DMS53 (cell line): ENCODE results near the gene VIPR2.

Source experiments
- DNase-seq: peaks from one replicate; lab custom pipeline; 2025; lab: John Stamatoyannopoulos, UW

Gene VIPR2

GRCh38 chr7:159119851-159120539, 24.7 kb downstream of the VIPR2 start:
- DNase-seq = no peak

DNA sequence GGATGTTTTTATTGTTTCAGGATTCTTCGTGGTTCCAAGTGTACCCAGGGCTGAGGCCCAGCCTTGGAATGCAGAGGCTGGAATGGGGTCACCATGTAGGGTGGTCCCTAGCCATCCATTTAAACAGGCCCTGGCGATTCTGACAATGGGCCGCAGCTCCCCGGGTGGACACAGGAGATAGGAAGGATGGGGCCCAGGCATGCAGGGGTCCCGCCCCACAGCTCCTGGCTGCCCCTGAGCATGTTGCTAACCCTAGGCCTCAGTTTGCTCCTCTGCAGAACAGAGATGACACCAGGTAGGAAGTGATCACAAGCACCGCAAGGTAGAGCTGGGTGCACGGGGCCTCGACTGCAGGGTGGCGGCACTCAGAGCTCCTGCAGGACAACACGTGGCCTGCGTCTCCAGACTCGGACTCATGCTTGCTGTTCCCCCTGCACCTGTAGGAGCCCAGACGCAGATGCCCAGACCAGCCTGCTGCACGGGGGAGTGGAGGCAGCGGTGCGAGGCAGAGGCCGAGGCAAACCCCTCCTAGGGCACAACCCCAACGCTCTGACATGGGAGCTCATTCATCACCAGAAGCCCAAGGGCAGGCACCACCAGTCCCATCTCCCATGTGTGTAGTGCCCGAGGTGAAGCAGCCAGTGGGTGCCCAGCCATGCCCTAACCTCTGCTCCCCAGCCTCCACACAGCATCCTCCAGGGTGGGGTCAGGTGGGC, 25.5 kb downstream of the VIPR2 start:
- no peak for DNase-seq

DNA sequence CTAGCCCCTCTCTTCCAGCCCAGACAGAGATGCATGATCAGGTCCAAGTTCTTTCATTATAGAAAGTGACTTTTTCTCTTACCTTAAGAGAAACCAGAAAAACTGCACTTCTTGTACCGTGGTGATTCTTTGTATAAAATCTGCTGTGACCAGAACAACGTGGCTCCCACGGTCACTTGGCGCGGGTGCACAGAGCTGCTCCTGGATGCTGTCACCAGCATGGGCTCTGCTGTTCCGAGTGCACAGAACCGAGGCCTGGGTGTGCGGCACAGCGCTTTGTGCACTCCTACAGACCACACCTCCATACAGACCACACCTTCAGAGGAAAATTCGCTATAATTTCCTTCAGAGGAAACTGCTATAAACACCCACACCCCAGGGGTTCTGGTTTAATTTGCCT, 26.0 kb downstream of the VIPR2 start:
- no peak for DNase-seq

- DNase-seq = no peak
Observed at GRCh38 chr7:159118197-159118595, 26.5 kb downstream of the VIPR2 start.

DNA sequence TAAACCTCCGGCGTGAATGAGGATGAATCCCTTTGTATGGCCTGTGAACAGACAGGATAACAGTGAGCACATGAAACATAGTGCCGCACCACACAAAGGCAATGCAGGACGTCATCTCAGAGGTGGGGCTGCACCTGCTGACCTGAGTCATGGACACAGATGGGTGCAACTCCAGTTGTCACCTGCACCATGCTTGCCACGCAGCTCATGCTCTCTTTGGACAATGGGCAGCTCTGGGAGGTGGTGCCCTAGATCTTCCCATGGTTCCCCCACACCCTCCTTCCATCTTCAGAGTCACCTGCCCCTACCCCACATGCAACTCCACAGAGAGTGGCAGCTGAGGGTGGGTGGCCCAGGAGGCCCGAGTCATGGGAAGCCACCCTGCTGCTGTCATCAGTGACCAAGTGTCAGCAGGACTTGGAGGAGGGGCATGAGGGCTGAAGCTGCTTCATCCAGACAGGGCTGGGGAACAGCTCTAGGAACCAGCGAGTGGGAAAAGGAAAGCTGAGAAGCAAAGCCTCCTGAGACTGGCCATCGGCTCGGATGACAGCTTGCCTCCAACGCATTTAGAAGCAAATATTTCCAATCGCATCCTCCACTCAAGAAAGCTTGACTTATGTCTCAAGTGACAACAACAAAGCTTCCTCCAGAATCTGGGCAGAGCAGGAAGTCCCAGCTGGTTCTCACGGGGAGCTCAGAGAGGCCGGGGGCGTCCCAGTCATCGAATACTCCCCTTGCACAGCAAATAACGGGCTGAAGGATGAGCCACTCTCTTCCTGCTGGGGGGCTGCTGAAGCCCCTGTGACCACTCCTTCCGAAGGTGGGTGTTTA, 27.1 kb downstream of the VIPR2 start:
- peak; percentile 81 for DNase-seq

GRCh38 chr7:159116581-159117339, 27.9 kb downstream of the VIPR2 start:
- DNase-seq = no peak

DNA sequence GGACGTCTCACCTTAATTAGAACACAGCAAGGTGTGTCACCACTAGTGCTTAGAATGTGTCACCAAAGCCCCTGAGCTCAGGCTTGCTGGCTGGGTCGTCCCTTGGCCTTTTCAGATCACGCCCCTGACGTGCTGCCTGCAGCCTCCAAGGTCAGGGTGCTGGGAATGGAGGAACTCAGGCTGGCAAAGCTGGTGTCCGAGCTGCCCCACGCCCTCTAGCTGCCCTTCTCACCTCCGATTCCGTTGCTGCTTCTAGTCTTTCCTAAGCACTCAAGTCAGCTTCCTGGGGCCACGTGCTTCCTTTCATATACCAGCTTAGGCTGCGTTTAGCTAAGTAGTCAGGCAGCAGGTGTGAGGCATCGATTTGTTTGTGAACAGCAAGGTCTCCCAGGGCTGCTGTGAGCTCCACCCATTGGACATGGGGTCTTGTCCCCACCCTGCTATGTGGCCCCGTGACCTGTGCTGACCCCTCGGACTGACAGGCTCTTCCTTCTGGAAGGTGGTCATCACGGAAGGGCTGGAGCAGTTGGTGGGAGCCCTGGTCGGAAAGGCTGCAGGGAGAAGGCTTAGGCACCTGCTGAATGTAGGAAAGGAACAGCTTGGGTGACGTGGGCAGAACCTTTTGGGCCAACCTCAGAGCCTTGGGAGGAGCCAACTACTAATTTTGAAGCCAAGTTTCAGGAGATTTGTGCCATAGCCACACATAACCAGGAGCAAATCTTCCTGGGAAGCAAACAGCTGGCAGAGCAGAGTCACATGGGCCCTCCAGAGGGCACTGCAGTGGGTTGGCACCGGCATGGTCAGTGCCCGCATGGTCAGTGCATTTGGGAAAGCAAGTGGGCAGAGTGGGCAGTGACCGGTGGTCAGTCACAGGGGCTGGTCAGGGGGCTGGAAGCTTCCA, 28.8 kb downstream of the VIPR2 start:
- peak; percentile 47 for DNase-seq

DNA sequence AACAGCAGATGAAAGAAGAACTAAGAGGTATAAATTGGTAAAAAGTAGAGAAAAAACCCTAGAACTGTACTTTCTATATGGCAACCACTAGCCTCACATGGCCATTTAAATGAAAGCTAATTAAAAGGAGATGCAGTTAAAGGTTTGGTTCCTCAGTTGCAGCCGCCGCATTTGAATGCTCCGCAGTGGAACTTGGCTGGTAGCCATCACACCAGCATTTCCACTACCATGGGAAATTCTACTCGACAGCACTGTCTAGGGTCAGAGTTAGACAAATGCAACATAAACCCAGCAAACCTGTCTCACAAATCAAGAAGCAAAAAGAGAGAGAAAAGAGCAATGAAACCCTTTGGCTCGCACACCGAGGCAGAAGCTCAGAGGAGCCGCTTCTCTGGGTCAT, 29.7 kb downstream of the VIPR2 start:
- DNase-seq = no peak

- DNase-seq = no peak
Observed at GRCh38 chr7:159114096-159114495, 30.6 kb downstream of the VIPR2 start.

GRCh38 chr7:159113056-159113455, 31.6 kb downstream of the VIPR2 start:
- DNase-seq = no peak

DNA sequence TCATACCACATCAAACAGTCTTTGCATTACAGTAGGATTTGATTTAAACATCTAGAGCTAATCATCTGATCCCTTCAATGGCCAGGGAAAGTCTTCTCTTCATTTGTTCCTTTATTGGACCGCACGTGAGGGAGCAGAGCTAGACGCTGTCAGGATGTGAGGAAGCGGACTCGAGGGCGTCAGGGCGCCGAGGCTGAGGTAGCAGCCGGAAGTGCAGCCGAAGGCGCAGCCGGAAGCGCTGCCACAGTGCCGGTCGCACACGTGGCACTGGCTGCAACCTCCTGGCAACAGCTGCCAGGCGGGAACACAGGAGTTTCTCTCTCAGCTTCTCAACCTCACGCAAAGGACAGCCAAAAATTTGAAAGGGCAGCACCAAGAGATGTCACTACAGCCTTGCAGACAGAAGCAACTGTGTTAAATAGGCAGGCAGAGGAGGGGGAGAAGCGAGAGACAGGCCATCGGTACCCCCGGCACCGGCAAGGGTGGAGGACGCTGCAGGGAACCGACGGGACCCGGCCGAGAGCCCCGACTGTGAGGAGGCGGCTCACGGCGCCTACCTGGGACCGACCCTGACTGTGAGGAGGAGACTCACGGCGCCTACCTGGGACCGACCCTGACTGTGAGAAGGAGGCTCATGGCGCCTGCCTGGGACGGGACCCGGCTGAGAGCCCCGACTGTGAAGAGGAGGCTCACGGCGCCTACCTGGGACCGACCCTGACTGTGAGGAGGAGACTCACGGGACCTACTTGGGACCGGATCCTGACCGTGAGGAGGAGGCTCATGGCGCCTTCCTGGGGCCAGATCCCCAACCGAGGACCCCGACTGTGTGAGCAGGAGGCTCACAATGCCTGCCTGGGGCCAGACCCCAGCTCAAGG, 32.3 kb downstream of the VIPR2 start:
- no peak for DNase-seq

DNA sequence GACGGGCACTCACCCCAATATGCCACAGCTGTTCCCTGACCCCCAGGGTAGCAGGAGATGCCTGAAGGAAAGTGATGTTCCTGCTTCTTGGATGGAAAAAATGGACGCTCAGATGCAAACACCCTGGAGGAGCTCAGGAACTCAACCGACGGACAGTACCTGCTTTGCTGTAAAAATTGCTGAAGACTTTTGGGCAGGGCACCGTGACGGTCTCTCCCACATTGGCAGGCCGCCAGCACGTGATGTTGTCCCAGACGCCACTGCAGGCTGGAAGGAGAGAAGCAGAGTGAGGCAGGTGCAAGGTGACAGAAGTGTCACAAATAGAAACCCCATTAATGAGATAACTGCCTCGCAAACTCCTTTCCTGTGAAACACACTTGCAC, 35.0 kb downstream of the VIPR2 start:
- DNase-seq = peak; percentile 49

GRCh38 chr7:159108941-159109652, 35.6 kb downstream of the VIPR2 start:
- no peak for DNase-seq

- no peak for DNase-seq
Observed at GRCh38 chr7:159108491-159108890, 36.2 kb downstream of the VIPR2 start.

GRCh38 chr7:159107161-159107892, 37.3 kb downstream of the VIPR2 start:
- DNase-seq = peak; percentile 29

DNA sequence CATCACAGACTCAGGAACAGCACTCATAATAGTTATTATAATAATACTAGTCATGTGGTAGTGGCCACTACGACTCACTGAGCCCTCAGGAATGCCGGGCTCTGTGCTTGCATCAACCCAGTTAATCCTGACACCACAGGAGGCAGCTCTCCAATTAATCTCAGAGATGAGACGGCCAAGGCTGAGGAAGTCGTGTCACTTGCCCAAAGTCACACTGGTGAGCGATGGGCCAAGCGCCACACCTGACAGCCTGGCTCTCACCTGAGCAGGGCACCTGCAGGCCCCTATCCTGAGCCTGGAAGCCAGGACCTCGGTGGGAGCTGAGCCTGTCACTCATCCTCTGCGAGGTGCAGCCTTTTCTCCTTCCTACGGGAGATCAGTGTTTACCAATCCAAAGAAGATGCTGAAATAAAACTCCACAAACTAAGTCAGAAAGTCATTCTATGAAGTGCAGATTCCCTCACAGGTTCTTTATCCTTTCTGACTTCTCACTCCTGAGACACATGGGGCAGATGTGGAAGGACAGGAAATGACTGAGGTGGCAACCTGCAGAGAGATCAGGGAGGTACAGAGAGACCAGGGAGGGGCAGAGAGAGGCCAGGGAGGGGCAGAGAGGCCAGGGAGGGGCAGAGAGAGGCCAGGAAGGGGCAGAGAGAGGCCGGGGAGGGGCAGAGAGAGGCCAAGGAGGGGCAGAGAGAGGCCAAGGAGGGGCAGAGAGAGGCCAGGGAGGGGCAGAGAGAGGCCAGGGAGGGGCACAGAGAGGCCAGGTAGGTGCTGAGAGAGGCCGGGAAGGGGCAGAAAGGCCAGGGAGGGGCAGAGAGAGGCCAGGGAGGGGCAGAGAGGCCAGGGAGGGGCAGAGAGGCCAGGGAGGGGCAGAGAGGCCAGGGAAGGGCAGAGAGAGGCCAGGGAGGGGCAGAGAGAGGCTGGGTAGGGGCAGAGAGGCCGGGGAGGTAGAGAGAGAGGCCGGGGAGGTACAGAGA, 38.5 kb downstream of the VIPR2 start:
- no peak for DNase-seq

GRCh38 chr7:159105066-159105780, 39.4 kb downstream of the VIPR2 start:
- no peak for DNase-seq
